ENCODE data around the gene IQCN. TPM values are rescaled to one million over a fixed set of nuclear protein-coding genes. Genes with fewer than 3 reads are reported as not detected.

The IQCN gene
- total and polyA plus RNA-seq, 2 of the 4 experiments (the other 2 are of a cell fraction): 0.18 to 0.67 TPM

DNA sequence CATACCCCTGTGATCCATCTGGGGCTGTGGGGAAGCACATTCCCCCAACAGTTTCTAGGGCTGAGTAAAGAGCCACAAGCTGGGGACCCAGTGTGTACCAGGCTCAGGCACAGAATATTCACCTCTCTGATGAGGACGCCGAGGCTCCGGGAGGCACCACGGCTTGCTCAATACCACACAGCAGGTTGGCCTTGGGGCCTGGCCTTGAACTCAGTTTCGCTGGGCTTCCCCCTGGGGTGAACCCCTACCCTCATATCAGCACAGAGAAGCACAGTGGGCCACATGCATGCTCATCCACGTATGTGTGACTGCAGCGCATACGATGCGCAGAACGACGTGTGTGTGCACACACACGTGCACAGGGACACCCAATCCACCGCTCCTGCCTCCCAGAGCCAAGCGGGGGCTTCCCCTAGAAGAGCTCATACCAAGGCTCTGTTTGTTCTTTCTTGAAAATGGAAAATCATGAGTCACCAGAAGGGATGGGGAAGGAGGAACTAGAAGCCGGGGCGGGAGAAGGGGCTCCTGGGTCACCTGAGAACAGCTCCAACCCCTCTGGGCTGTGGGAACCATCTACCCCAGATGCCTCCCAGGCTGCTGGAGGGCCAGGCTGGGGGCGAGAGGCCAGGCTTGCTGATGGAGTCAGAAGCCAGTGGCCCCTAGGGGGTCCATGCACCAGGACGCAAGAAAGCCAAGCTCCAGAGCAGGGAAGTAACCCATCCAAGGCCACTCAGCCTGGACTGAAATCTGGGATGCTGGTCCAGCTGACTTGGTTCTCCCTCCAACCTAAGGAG is 43.1 kb downstream of the IQCN start:
- Histone ChIP-seq H2AK5ac (ENCODE audit: low read depth, low read length) (no peak overlapping the region), H2BK20ac (ENCODE audit: low read depth, low read length) (no peak overlapping the region), H3K79me1 (ENCODE audit: low read depth in 1 of 2, low read length in 2 of 2) (no peaks in the 10 kb centered on the region), H2BK120ac (ENCODE audit: low read depth, low read length) (no peak overlapping the region), H3K4ac (ENCODE audit: low read depth, low read length) (no peak overlapping the region), H3K4me1 (ENCODE audit: control insufficient read depth, insufficient read depth, low read length) (no peaks in the 10 kb centered on the region), H3K9ac (ENCODE audit: low read depth, low read length) (no peak overlapping the region), H4K5ac (ENCODE audit: low read depth, low read length) (no peak overlapping the region), H3K14ac (replicated peaks; ENCODE audit: low read depth, low read length) (no peak overlapping the region), H3K18ac (ENCODE audit: low read depth, low read length) (no peak overlapping the region), H2AK9ac (replicated peaks; ENCODE audit: low read depth, low read length, poor library complexity) (no peak overlapping the region), H2BK15ac (ENCODE audit: low read depth, low read length) (no peak overlapping the region), H3K27me3 (ENCODE audit: control insufficient read depth, insufficient read depth, low read length) (peaks cover 21% of the 10 kb centered on the region; the same call in 1 of the 2 replicates), H3K56ac (ENCODE audit: extremely low read depth, insufficient read depth, low read length) (no peak overlapping the region), H4K8ac (ENCODE audit: low read depth in 2 of 2, low read length in 2 of 2) (no peak overlapping the region), H3K23ac (ENCODE audit: low read depth, low read length) (no peak overlapping the region), H3K36me3 (ENCODE audit: control insufficient read depth, insufficient read depth, low read length) (no peaks in the 10 kb centered on the region), H3K4me2 (ENCODE audit: low read depth, low read length) (no peak overlapping the region), H4K91ac (ENCODE audit: insufficient read depth, low read depth, low read length) (no peak overlapping the region), H4K20me1 (ENCODE audit: insufficient read depth, low read length) (peaks cover 5% of the 10 kb centered on the region; the same call in 1 of the 2 replicates), H3K27ac (ENCODE audit: insufficient read depth, low read length) (no peak overlapping the region), H3K9me1 (ENCODE audit: insufficient read depth, low read length) (no peaks in the 10 kb centered on the region), H2BK5ac (ENCODE audit: low read depth, low read length, poor library complexity, severe bottlenecking) (no peak overlapping the region), H2AFZ (replicated peaks; ENCODE audit: low read length, poor library complexity) (no peak overlapping the region), H3K9me3 (ENCODE audit: control insufficient read depth, insufficient read depth, low read length) (peaks cover 3% of the 10 kb centered on the region; the same call in 1 of the 2 replicates), H3K4me3 (ENCODE audit: insufficient read depth, low read depth, low read length) (no peak overlapping the region)
- no peak for DNase-seq
- POLR2A ChIA-PET (ENCODE audit: unreplicated experiment): no interaction called here
- dilution Hi-C loops (cut with HindIII; ENCODE audit: low sequenced_read_pairs, unreplicated experiment): no loop called here
- BruUV-seq (replicated peaks): no TSS peak
- in situ Hi-C loops (cut with MboI; ENCODE audit: low sequenced_read_pairs): no loop called here
- intact Hi-C loops (cut with micrococcal nuclease): no loop called here
- TF ChIP-seq SMC3 (IDR thresholded peaks at IDR 0.05; ENCODE audit: low read depth, low read length) (no peak), FOS (IDR thresholded peaks at IDR 0.05; ENCODE audit: low read depth, low read length) (no peak), MXI1 (IDR thresholded peaks at IDR 0.05; ENCODE audit: borderline replicate concordance, low read depth, low read length) (no peak), BHLHE40 (IDR thresholded peaks at IDR 0.05; ENCODE audit: low read depth, low read length) (no peak)
- TF ChIP-seq, protein P1, sequence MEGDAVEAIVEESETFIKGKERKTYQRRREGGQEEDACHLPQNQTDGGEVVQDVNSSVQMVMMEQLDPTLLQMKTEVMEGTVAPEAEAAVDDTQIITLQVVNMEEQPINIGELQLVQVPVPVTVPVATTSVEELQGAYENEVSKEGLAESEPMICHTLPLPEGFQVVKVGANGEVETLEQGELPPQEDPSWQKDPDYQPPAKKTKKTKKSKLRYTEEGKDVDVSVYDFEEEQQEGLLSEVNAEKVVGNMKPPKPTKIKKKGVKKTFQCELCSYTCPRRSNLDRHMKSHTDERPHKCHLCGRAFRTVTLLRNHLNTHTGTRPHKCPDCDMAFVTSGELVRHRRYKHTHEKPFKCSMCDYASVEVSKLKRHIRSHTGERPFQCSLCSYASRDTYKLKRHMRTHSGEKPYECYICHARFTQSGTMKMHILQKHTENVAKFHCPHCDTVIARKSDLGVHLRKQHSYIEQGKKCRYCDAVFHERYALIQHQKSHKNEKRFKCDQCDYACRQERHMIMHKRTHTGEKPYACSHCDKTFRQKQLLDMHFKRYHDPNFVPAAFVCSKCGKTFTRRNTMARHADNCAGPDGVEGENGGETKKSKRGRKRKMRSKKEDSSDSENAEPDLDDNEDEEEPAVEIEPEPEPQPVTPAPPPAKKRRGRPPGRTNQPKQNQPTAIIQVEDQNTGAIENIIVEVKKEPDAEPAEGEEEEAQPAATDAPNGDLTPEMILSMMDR (conservative IDR thresholded peaks at IDR 0.05; ENCODE audit: low read depth, low read length): no peak
- TF ChIP-seq, protein P2, sequence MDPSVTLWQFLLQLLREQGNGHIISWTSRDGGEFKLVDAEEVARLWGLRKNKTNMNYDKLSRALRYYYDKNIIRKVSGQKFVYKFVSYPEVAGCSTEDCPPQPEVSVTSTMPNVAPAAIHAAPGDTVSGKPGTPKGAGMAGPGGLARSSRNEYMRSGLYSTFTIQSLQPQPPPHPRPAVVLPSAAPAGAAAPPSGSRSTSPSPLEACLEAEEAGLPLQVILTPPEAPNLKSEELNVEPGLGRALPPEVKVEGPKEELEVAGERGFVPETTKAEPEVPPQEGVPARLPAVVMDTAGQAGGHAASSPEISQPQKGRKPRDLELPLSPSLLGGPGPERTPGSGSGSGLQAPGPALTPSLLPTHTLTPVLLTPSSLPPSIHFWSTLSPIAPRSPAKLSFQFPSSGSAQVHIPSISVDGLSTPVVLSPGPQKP (IDR thresholded peaks at IDR 0.05; ENCODE audit: borderline replicate concordance, low read depth, low read length): no peak
- 70% methylated on average over 10 of the region's 18 CpGs; no CpG with 5 or more reads in 1 of the 2 experiments for WGBS, 2 experiments (ENCODE audit: extremely low coverage in 2 of 2, insufficient read length in 1 of 2)
- no peak for ATAC-seq (ENCODE audit: low read depth)
- CTCF ChIA-PET: no interaction called here

Measured in IMR-90 (cell line).